Calu3 (cell line): ENCODE data around the gene PTGIR. TPM values are rescaled to one million over a fixed set of nuclear protein-coding genes. Genes with fewer than 3 reads are reported as not detected.

ENCODE experiments used
- BruUV-seq: library from RNA; stranded (reverse); fragments of 400-500 nt; replicated peaks from 2 replicates; lab custom pipeline; 2021; lab: Mats Ljungman, UMichigan
- CTCF ChIA-PET: fragments of 300-600 bp; sonication (Branson Sonifier 250); formaldehyde crosslinking; loops from one replicate; lab custom pipeline; 2022; ENCODE audit warnings: antibody characterized with exemption; lab: Charles Lee
- DNase-seq: peaks from one replicate; pipeline ENCODE4 v3.0.0; 2022
- H3K27ac Mint-ChIP-seq: one replicate; pipeline ENCODE4 v1.8.0; 2022; ENCODE audit warnings: mixed read lengths; ENCODE audit not compliant: unreplicated experiment
- H3K27me3 Mint-ChIP-seq: one replicate; pipeline ENCODE4 v1.8.0; 2022; ENCODE audit warnings: mixed read lengths; ENCODE audit not compliant: unreplicated experiment
- H3K36me3 Mint-ChIP-seq: one replicate; pipeline ENCODE4 v1.8.0; 2022; ENCODE audit warnings: mild to moderate bottlenecking, moderate library complexity, mixed read lengths; ENCODE audit not compliant: insufficient read depth, unreplicated experiment
- H3K4me1 Mint-ChIP-seq: one replicate; pipeline ENCODE4 v1.8.0; 2022; ENCODE audit warnings: mild to moderate bottlenecking, low read depth, mixed read lengths; ENCODE audit not compliant: unreplicated experiment
- H3K4me3 Mint-ChIP-seq: one replicate; pipeline ENCODE4 v1.8.0; 2022; ENCODE audit warnings: mild to moderate bottlenecking, low read depth, moderate library complexity, mixed read lengths; ENCODE audit not compliant: unreplicated experiment
- H3K9me3 Mint-ChIP-seq: one replicate; pipeline ENCODE4 v1.8.0; 2022; ENCODE audit warnings: low read depth, mixed read lengths; ENCODE audit not compliant: unreplicated experiment
- intact Hi-C: fragments of 100-400 bp; cut with micrococcal nuclease; formaldehyde crosslinking; loops from one replicate; pipeline ENCODE4 v1.10.0; 2022; ENCODE audit not compliant: unreplicated experiment
- total RNA-seq: library from RNA; stranded (reverse); gene quantifications from 2 replicates; pipeline ENCODE4 v1.2.3, GENCODE V29; 2022
- TF ChIP-seq, protein P1 (sequence below): fragments of 200-600 bp; IDR thresholded peaks from one replicate; pipeline ENCODE4 v1.8.0; 2022; ENCODE audit warnings: antibody characterized with exemption; ENCODE audit not compliant: unreplicated experiment

PTGIR gene
- total RNA-seq, 1 experiment from 2014 or later, result not detected

DNA sequence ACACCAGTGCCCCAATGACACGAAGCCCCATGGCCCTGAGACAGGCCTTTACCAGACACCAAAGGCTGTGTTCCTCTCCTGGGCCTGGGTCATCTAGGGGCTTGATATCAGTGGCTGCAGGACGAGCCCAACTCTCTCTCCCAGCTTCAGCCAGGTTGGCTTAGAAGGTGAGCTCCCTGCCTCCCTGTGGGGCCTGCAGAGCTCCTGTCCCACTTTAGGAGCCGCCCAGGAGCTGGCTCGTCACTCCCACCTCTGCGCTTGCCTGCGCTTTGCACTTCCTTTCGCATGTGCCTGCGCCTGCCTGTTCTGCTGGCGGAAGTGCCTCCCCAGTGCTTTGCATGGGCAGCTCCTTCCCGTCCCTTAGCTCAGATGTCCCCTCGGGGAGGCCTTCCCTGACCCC is 18.9 kb downstream of the PTGIR start:
- Mint-ChIP-seq H3K36me3 (peaks cover 41% of the 10 kb centered on the region), H3K4me1 (peaks cover 18% of the 10 kb centered on the region), H3K27ac (no peak overlapping the region), H3K27me3 (no peaks in the 10 kb centered on the region), H3K9me3 (no peaks in the 10 kb centered on the region), H3K4me3 (no peak overlapping the region)
- BruUV-seq, result no TSS peak
- TF ChIP-seq, protein P1, sequence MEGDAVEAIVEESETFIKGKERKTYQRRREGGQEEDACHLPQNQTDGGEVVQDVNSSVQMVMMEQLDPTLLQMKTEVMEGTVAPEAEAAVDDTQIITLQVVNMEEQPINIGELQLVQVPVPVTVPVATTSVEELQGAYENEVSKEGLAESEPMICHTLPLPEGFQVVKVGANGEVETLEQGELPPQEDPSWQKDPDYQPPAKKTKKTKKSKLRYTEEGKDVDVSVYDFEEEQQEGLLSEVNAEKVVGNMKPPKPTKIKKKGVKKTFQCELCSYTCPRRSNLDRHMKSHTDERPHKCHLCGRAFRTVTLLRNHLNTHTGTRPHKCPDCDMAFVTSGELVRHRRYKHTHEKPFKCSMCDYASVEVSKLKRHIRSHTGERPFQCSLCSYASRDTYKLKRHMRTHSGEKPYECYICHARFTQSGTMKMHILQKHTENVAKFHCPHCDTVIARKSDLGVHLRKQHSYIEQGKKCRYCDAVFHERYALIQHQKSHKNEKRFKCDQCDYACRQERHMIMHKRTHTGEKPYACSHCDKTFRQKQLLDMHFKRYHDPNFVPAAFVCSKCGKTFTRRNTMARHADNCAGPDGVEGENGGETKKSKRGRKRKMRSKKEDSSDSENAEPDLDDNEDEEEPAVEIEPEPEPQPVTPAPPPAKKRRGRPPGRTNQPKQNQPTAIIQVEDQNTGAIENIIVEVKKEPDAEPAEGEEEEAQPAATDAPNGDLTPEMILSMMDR, result no peak
- CTCF ChIA-PET, result interaction anchor here (1.1 kb wide), 1 partner anchor 10 kb away, joined by 3 read pairs; no protein-coding TSS in a partner anchor
- intact Hi-C loops, result no loop called here
- no peak for DNase-seq

DNA sequence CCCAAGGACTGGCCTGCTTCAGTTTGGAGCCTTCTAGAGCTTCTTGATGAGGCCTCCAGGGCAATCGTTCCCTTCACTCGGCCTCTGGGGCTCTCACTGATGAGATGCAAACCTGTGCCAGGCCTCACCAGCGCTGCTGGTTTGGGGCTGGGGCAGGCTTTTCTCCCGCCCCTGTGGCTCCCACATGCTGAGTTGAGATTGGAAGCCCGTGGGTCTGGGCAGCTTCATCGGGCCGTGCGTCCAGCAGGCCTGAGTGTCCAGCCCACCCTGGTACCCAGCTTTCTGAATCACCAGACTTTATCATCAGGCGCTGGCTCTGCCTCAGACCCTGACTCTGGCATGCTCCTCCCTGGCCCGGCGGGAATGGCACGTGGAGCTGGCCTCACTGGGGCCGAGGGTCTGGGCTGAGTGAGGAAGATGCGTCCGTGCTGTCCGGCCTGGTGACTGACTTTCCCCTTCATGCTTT is 19.5 kb downstream of the PTGIR start:
- no peak overlapping the region for H3K4me3 Mint-ChIP-seq

DNA sequence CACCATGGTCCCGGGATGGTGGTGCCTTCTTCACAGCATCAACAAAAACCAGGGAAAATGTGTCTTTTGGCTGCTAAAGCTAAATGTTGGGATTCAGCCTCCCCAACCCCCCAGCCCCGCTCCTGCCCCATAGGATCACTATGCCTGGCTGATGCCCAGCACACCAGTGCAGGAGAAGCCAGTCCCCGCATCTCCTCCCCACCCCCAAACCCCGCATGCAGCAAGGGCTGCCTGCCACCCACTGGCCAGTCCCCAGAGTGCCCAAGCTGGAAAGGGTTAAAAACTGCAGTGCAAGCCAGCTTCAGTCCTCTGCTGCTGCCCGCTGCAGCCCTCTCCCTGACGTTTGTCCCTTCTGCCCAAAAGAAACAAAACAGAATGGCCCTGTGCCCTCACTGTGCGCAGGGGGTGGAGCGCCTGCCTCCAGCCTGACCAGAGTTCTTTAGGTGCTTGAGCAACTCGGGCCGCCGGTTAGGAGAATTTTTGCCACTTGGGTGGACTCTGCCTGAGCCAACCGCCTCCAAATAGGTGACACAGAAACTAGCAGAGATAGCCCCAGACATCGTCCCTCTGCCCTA is 20.0 kb downstream of the PTGIR start:
- BruUV-seq, result no TSS peak
- intact Hi-C loops, result no loop called here
- peaks cover 22% of the 10 kb centered on the region for H3K4me1 Mint-ChIP-seq
- TF ChIP-seq, protein P1, result no peak
- no peak overlapping the region for H3K4me3 Mint-ChIP-seq
- no peak for DNase-seq
- H3K36me3 Mint-ChIP-seq, result peaks cover 42% of the 10 kb centered on the region
- H3K27me3 Mint-ChIP-seq, result no peaks in the 10 kb centered on the region
- H3K9me3 Mint-ChIP-seq, result no peaks in the 10 kb centered on the region
- CTCF ChIA-PET, result interaction anchor here (0.6 kb wide), 1 partner anchor 14 kb away, joined by 3 read pairs; no protein-coding TSS in a partner anchor
- no peak overlapping the region for H3K27ac Mint-ChIP-seq

More for the DNA sequence above, 19.5 kb downstream of the PTGIR start:
- no TSS peak for BruUV-seq
- CTCF ChIA-PET, result no interaction called here
- TF ChIP-seq, protein P1, result no peak
- Mint-ChIP-seq H3K27ac (no peak overlapping the region), H3K4me1 (peaks cover 18% of the 10 kb centered on the region), H3K9me3 (no peaks in the 10 kb centered on the region), H3K36me3 (peaks cover 42% of the 10 kb centered on the region), H3K27me3 (no peaks in the 10 kb centered on the region)
- intact Hi-C loops, result no loop called here
- no peak for DNase-seq

DNA sequence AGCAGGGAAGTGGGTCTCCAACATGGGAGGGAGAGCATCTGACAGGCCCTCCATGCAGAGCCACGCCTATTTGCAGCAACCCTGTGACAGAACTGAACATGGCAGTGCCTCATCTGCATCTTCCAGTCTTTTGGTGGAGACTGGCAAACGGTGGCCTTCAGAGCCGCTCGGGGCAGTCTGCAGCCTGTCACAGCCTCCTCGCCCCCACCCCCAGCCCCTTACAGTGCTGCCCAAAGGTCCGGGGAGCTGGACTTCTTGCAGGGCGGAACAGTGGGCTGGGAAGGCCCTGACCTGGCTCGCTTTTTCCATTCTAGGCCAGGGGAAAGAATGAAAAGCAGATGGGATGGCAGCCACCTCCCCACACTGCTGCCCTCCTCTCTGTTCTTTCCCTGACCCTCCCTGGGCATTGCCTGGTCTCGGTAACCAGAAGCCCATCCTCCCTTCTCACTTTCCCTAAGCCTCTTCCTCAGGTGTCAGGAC is 21.1 kb downstream of the PTGIR start:
- Mint-ChIP-seq H3K27ac (no peak overlapping the region), H3K27me3 (no peaks in the 10 kb centered on the region), H3K4me1 (peaks cover 23% of the 10 kb centered on the region), H3K36me3 (peaks cover 40% of the 10 kb centered on the region), H3K4me3 (peak overlapping the region; percentile 98), H3K9me3 (no peaks in the 10 kb centered on the region)
- DNase-seq, result no peak
- intact Hi-C loops, result no loop called here
- TF ChIP-seq, protein P1, result no peak
- CTCF ChIA-PET, result interaction anchor here (0.9 to 2.0 kb wide), 3 partner anchors 8 to 74 kb away, joined by 3 to 11 read pairs (median 4); partner anchors contain the start of gene DACT3
- BruUV-seq, result no TSS peak
